Osteocyte (in vitro differentiated cells): Measurements from ENCODE around the gene SNX1. TPM values are rescaled to one million over a fixed set of nuclear protein-coding genes. Genes with fewer than 3 reads are reported as not detected.

Source experiments
- DNase-seq: peaks from one replicate; pipeline ENCODE4 v3.0.0; 2021; ENCODE audit warnings: mixed read lengths; ENCODE audit not compliant: unreplicated experiment; ENCODE audit errors: extremely low spot score
- H3K27ac Mint-ChIP-seq: one replicate; pipeline ENCODE4 v1.8.0; 2021; ENCODE audit warnings: mild to moderate bottlenecking, mixed read lengths; ENCODE audit not compliant: unreplicated experiment
- H3K27me3 Mint-ChIP-seq: one replicate; pipeline ENCODE4 v1.8.0; 2021; ENCODE audit warnings: mixed read lengths; ENCODE audit not compliant: unreplicated experiment
- H3K36me3 Mint-ChIP-seq: one replicate; pipeline ENCODE4 v1.8.0; 2021; ENCODE audit warnings: mixed read lengths; ENCODE audit not compliant: unreplicated experiment
- H3K4me1 Mint-ChIP-seq: one replicate; pipeline ENCODE4 v1.8.0; 2021; ENCODE audit warnings: mixed read lengths; ENCODE audit not compliant: unreplicated experiment
- H3K4me3 Mint-ChIP-seq: one replicate; pipeline ENCODE4 v1.8.0; 2021; ENCODE audit warnings: mild to moderate bottlenecking, moderate library complexity, mixed read lengths; ENCODE audit not compliant: unreplicated experiment
- H3K9me3 Mint-ChIP-seq: one replicate; pipeline ENCODE4 v1.8.0; 2021; ENCODE audit warnings: mixed read lengths; ENCODE audit not compliant: unreplicated experiment
- CTCF ChIP-seq: fragments of 200-600 bp; sonication (generic); IDR thresholded peaks from 2 replicates; pipeline ENCODE4 v1.5.0; 2021; ENCODE audit warnings: antibody characterized with exemption, mild to moderate bottlenecking, moderate library complexity
- total RNA-seq: library from RNA; stranded (reverse); gene quantifications from 2 replicates; pipeline ENCODE4 v1.2.1, GENCODE V29; 2021

SNX1 gene
- total RNA-seq, 1 donor from 2014 or later = 101 TPM

- no peaks in the 10 kb centered on the region for H3K27me3 Mint-ChIP-seq
- H3K4me1 Mint-ChIP-seq = peaks cover 55% of the 10 kb centered on the region
- peaks cover 8% of the 10 kb centered on the region for H3K36me3 Mint-ChIP-seq
Measured at GRCh38 chr15:64093627-64094417, 2.0 kb upstream of the SNX1 start, which contains the start of gene CIAO2A. TSS of gene CIAO2A (minus strand) at chr15:64093838. CDS start at chr15:64093768, 70 bp downstream.

GRCh38 chr15:64095431-64095794 is 369 bp upstream of the SNX1 start:
- peak overlapping the region; percentile 96 for H3K4me3 Mint-ChIP-seq
- DNase-seq = no peak
- peaks cover 6% of the 10 kb centered on the region for H3K36me3 Mint-ChIP-seq
- H3K27ac Mint-ChIP-seq = peak overlapping the region; percentile 98
- H3K27me3 Mint-ChIP-seq = no peaks in the 10 kb centered on the region
- no peaks in the 10 kb centered on the region for H3K9me3 Mint-ChIP-seq
- no peak for TF ChIP-seq CTCF
- peaks cover 51% of the 10 kb centered on the region for H3K4me1 Mint-ChIP-seq

More at GRCh38 chr15:64093627-64094417, 2.0 kb upstream of the SNX1 start, which contains the start of gene CIAO2A:
- Mint-ChIP-seq H3K27ac (peak within 1 kb of the TSS; percentile 98), H3K9me3 (no peaks in the 10 kb centered on the region), H3K4me3 (peak within 1 kb of the TSS; percentile 96)
- no peak for TF ChIP-seq CTCF
- DNase-seq = peak; percentile 96

- Mint-ChIP-seq H3K9me3 (no peaks in the 10 kb centered on the region), H3K4me3 (peak overlapping the region; percentile 96), H3K27ac (peak overlapping the region; percentile 98), H3K4me1 (peaks cover 47% of the 10 kb centered on the region), H3K27me3 (no peaks in the 10 kb centered on the region), H3K36me3 (peaks cover 4% of the 10 kb centered on the region)
- no peak for DNase-seq
- TF ChIP-seq CTCF = peak; percentile 28
Measured at GRCh38 chr15:64096668-64097384, 1.0 kb downstream of the SNX1 start.

- H3K36me3 Mint-ChIP-seq = peaks cover 7% of the 10 kb centered on the region
- TF ChIP-seq CTCF = no peak
- H3K9me3 Mint-ChIP-seq = no peaks in the 10 kb centered on the region
- no peak for DNase-seq
- no peak overlapping the region for H3K27ac Mint-ChIP-seq
- H3K27me3 Mint-ChIP-seq = no peaks in the 10 kb centered on the region
- H3K4me3 Mint-ChIP-seq = no peak overlapping the region
- H3K4me1 Mint-ChIP-seq = peaks cover 31% of the 10 kb centered on the region
Measured at GRCh38 chr15:64099379-64099778, 3.6 kb downstream of the SNX1 start.

- H3K36me3 Mint-ChIP-seq = peaks cover 6% of the 10 kb centered on the region
- H3K27me3 Mint-ChIP-seq = no peaks in the 10 kb centered on the region
- no peak overlapping the region for H3K4me3 Mint-ChIP-seq
- H3K9me3 Mint-ChIP-seq = no peaks in the 10 kb centered on the region
- peaks cover 20% of the 10 kb centered on the region for H3K4me1 Mint-ChIP-seq
- no peak for TF ChIP-seq CTCF
- no peak for DNase-seq
- no peak overlapping the region for H3K27ac Mint-ChIP-seq
Measured at GRCh38 chr15:64100958-64101357, 5.2 kb downstream of the SNX1 start.
